Ectodermal cell (in vitro differentiated cells): ENCODE measurements around the gene PALLD.

ENCODE experiments used
- H3K27ac ChIP-seq: 2 replicates; pipeline ENCODE4 v1.7.0; 2013; ENCODE audit warnings: mild to moderate bottlenecking, low read depth, low read length; ENCODE audit not compliant: insufficient read depth, poor library complexity, severe bottlenecking
- H3K27me3 ChIP-seq: 2 replicates; pipeline ENCODE4 v1.7.0; 2013; ENCODE audit warnings: mild to moderate bottlenecking, low read length; ENCODE audit not compliant: insufficient read depth, control insufficient read depth, poor library complexity, severe bottlenecking
- H3K36me3 ChIP-seq: one replicate; pipeline ENCODE4 v1.7.0; 2013; ENCODE audit warnings: low read length; ENCODE audit not compliant: control insufficient read depth, insufficient read depth
- H3K4me1 ChIP-seq: one replicate; pipeline ENCODE4 v1.7.0; 2013; ENCODE audit warnings: low read length; ENCODE audit not compliant: control insufficient read depth, insufficient read depth
- H3K4me3 ChIP-seq: 2 replicates; pipeline ENCODE4 v1.7.0; 2013; ENCODE audit warnings: low read depth, low read length, control low read depth; ENCODE audit not compliant: insufficient read depth
- H3K9me3 ChIP-seq: 2 replicates; pipeline ENCODE4 v1.7.0; 2013; ENCODE audit warnings: mild to moderate bottlenecking, low read length, moderate library complexity; ENCODE audit not compliant: control insufficient read depth
- WGBS, 2 experiments: methylation state at CpG; one replicate each; pipeline ENCODE4 v1.1.7; 2013; ENCODE audit warnings: missing lambda C conversion rate in 2 of 2; 5-methylcytosine and 5-hydroxymethylcytosine counted together

The PALLD gene

DNA sequence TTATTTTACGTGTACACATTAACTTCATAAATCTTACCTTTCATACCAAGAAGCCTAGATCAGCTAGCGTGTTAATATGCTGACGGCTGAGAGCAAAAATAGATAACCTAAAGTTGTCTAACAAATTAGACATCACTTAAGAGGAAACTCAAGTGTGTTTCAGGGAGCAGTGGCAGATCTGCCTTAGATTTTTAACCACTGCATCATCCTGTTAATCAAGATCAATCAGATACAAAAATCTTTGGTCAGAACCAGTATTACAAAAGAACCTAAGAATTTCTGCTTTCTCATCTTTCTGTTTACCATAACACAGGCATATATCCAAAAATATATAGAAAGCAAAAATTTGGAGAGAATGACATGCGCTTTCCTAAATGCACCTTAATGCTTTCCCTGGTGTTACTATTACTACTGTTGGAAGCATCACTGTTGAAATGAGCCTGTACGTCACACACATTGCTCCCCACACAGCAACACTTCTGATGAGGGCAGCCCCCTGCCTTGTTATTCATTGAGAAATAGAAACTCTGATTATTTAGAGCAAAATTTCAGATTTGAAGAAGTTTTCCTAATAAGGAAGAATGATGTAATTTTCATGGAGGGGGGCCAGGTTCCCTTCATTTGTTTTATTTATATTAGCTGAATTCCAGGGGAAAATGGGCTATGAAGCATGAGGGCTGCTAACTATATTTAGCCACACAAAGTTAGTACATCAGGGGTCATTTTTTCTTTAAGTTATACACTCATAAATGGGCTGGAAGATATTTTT, 360.9 kb downstream of the PALLD start:
- H3K9me3 ChIP-seq = no peaks in the 10 kb centered on the region
- no peaks in the 10 kb centered on the region for H3K27me3 ChIP-seq
- 96% methylated on average over 4 to 5 of the region's 5 CpGs for WGBS, 2 experiments
- H3K4me1 ChIP-seq = no peaks in the 10 kb centered on the region
- no peak overlapping the region for H3K4me3 ChIP-seq
- peaks cover 14% of the 10 kb centered on the region for H3K36me3 ChIP-seq
- H3K27ac ChIP-seq = no peak overlapping the region

DNA sequence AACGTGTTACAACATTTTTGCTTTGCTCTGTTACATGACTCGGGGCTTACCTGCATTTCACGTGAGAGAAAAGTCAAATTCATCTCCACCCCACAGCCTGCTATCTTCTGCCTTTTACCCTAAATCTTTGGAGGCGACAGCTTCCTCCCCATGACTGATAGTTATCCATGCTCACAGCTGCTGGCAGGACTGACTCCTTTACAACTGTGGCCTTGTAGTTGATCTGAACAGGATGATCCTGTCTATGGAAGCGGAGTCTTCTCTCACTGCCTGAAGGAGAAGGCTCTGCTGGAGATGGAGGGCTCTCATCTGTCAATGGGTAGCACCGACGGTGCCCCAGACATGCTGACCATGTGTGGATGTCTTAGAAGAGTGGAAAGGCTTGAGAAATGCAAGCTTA, 362.2 kb downstream of the PALLD start:
- 93 to 97% methylated on average over 7 of the region's 7 CpGs for WGBS, 2 experiments
- peaks cover 12% of the 10 kb centered on the region for H3K36me3 ChIP-seq
- H3K4me3 ChIP-seq = no peak overlapping the region
- no peak overlapping the region for H3K27ac ChIP-seq
- H3K4me1 ChIP-seq = no peaks in the 10 kb centered on the region
- no peaks in the 10 kb centered on the region for H3K9me3 ChIP-seq
- H3K27me3 ChIP-seq = no peaks in the 10 kb centered on the region

DNA sequence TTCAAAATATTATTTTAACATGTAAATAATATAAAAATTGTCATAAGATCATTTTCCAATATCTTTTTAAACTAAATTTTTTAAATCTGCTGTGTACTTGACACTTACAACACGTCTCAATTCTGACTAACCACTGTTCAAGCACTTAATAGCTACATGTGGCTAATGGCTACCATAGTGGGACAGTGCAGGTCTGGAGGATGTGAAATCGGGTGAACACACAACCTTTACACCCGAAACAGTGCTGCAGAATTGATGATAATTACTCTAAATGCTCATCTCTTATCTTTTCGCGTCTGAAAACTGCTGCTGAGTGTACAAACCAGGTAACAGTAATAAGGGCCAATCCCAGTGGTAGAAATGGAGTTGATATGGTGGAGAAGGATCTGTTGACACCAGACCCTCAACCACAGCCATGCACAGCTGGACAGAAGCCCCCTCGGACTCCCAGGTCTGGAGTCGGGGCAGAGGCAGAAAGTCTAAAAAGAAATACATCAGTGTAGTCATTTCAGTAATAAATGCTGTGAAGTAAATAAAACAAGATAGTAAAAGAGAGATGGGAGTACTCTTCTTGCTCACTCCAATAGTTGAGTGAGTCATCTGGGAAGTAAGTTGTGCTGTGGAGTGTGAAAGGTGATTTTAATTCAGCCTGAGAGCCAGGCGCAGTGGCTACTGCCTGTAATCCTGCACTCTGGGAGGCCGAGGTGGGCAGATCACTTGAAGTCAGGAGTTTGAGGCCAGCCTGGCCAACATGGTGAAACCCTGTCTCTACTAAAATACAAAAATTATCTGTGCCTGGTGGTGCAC, 363.2 kb downstream of the PALLD start:
- Histone ChIP-seq H3K4me1 (no peaks in the 10 kb centered on the region), H3K4me3 (no peak overlapping the region), H3K27ac (no peak overlapping the region), H3K27me3 (no peaks in the 10 kb centered on the region), H3K9me3 (no peaks in the 10 kb centered on the region), H3K36me3 (peaks cover 12% of the 10 kb centered on the region)
- WGBS, 2 experiments = 90 to 96% methylated on average over 7 to 9 of the region's 9 CpGs

DNA sequence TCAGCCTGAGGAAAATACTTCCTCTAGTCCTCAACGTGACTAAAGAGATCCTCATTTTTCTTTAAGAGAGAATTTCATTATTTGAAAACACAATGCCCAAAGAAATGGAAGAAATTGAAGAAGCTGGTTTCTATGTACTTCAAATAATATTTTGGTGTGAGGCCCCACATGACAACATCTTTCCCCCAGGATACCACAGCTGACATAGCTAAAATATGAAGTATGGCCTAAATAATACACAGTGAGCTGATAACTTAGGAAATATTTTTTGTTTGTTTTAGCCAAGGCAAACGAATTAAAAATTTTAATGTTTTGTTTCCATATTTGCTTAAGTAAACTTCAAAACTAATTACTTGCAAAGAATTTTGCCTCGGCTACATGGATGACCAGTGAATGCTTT, 364.0 kb downstream of the PALLD start:
- no peaks in the 10 kb centered on the region for H3K4me1 ChIP-seq
- WGBS, 2 experiments = 97% methylated on average over 3 of the region's 3 CpGs; no CpG with 5 or more reads in 1 of the 2 experiments
- no peaks in the 10 kb centered on the region for H3K9me3 ChIP-seq
- no peak overlapping the region for H3K4me3 ChIP-seq
- no peak overlapping the region for H3K27ac ChIP-seq
- no peaks in the 10 kb centered on the region for H3K27me3 ChIP-seq
- H3K36me3 ChIP-seq = peaks cover 6% of the 10 kb centered on the region

DNA sequence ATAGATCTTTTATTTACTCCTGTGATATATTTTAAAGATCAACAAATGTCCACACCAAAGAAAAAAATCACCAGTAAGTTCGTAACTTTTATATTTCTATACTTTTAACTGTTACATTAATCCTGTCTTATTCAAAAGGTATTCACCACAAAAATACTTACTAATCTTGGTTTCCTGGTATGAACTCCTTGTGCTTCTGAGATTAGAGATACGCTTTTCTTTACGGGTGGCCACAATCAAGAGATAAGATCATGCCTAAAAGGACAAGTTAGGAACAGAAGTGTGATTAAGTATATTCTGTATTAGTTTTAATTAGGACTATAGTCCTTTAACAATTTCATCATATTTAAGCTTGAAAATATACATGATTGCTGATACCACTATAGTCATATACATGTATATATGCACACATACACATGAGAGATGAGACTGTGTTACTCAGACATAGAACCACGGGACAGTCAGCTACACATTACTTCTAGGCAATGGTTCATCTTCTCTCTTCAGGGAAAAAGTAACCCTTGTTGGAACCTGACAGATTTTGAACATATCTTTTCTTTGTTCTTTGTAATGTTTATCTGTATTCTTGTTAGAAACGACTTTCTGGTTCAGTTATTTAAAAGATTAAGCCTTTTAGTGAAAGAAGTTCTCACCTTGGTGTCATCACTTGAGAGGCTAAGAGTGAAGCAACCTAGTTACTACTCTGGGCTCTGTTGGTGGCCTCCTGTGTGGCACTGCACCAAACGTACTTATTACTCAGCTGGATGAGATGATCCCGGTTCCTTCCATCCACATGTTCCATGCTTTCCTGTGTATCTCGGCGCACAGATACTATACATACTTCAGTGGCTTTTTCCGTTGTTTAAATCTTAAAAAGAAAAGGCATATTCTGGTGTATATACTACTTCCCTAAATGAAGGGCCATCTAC, 367.1 kb downstream of the PALLD start:
- WGBS, 2 experiments = 84 to 85% methylated on average over 10 of the region's 10 CpGs
- no peaks in the 10 kb centered on the region for H3K27me3 ChIP-seq
- no peaks in the 10 kb centered on the region for H3K4me1 ChIP-seq
- no peaks in the 10 kb centered on the region for H3K9me3 ChIP-seq
- H3K36me3 ChIP-seq = peaks cover 3% of the 10 kb centered on the region
- H3K4me3 ChIP-seq = no peak overlapping the region
- no peak overlapping the region for H3K27ac ChIP-seq

DNA sequence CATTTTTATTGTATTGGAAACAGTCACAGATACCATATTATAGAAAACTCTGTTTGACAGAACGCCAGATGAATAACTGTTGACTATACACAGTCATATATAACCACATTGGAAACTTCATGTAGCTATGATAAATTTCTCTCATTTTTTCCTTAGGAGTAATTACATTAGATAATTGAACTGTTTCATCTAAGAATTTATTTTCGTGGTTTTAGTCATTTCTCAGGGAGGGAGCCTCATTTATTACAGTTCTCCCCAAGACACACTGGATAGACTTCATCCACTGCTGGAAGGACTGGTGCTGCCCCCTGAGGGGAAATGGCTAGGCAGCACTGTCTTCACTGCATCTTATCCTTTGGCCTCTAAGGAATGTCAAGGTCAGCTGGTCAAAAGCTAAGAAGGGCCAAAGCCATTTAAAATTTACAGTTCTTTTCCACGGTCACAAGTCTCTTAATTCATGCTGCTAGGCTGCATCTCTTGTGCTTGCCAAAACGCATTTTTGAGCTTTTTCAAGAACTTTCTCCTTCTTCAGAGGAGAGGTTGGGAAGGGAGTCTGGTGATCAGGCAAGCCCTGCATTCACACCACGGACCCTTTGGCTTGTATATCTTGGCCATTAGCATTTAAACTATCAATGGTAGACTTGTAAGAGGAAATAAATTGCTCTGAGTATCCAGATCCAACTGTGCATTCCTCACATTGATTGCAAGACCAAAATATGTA, 368.1 kb downstream of the PALLD start:
- Histone ChIP-seq H3K4me1 (no peaks in the 10 kb centered on the region), H3K9me3 (no peaks in the 10 kb centered on the region), H3K27me3 (no peaks in the 10 kb centered on the region), H3K36me3 (peaks cover 3% of the 10 kb centered on the region), H3K4me3 (no peak overlapping the region), H3K27ac (no peak overlapping the region)
- 56 to 81% methylated on average over 4 to 5 of the region's 5 CpGs for WGBS, 2 experiments

DNA sequence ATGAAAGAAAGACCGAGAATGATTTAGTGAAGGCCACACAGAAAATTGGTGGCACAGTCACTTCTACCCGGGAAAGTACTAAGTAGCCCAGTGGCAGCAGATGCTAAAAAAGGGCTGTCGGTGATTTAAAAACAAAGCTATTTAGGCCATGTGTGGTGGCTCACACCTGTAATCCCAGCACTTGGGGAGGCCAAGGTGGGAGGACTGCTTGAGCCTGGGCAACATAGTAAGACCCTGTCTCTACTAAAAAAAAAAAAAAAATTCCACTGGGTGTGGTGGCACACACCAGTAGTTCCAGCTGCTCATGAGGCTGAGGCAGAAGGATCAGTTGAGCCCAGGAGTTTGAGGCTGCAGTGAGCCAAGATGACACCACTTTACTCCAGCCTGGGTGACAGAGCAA, 369.0 kb downstream of the PALLD start:
- 97 to 98% methylated on average over 3 of the region's 3 CpGs for WGBS, 2 experiments
- peaks cover 3% of the 10 kb centered on the region for H3K36me3 ChIP-seq
- no peaks in the 10 kb centered on the region for H3K27me3 ChIP-seq
- H3K27ac ChIP-seq = no peak overlapping the region
- H3K9me3 ChIP-seq = no peaks in the 10 kb centered on the region
- no peak overlapping the region for H3K4me3 ChIP-seq
- H3K4me1 ChIP-seq = no peaks in the 10 kb centered on the region

DNA sequence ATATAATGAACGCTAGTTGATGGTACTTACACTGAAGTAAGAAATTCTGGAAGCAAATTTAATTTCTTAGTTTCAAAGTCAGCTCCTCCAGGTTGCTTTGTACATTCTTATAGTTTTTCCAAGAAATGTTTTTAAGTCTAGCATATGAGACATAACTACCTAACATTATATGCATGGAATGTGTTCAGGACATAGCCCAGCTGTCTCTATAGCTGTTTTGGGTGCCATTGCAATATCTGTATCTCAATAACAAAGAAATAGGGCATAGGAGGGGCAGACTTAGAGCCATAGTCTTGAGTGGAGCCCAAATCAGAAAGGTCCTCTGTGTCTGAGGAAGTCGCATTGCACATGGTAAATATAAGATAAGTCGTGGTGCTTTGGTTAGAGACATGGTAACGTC, 369.8 kb downstream of the PALLD start:
- Histone ChIP-seq H3K4me1 (no peaks in the 10 kb centered on the region), H3K4me3 (no peak overlapping the region), H3K9me3 (no peaks in the 10 kb centered on the region), H3K36me3 (peaks cover 5% of the 10 kb centered on the region), H3K27ac (no peak overlapping the region), H3K27me3 (no peaks in the 10 kb centered on the region)
- 97 to 100% methylated on average over 3 to 4 of the region's 4 CpGs for WGBS, 2 experiments

DNA sequence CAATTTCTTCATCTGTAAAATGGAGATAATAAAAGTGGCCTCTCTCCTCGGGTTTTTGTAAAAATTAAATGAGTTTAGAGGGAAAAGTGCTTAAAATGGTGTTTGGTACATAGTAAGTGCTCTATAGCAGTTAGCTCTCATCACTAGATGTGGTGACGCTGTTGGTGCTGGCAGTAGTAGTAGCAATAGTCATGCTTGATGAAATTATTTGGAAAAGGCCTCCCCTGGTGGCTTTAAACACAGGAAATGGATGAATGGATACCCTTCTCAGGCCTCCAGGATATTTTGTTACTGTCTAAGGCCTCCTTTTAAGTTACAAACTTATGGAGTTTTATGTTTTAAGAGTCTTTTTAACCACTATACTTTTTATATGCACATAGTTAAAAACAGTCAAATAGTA, 370.3 kb downstream of the PALLD start:
- H3K4me3 ChIP-seq = no peak overlapping the region
- no peaks in the 10 kb centered on the region for H3K9me3 ChIP-seq
- H3K4me1 ChIP-seq = no peaks in the 10 kb centered on the region
- peaks cover 9% of the 10 kb centered on the region for H3K36me3 ChIP-seq
- H3K27ac ChIP-seq = no peak overlapping the region
- 90 to 98% methylated on average over 2 of the region's 2 CpGs for WGBS, 2 experiments
- no peaks in the 10 kb centered on the region for H3K27me3 ChIP-seq
